ENCODE measurements around the gene MIEF1.

MIEF1 gene

DNA sequence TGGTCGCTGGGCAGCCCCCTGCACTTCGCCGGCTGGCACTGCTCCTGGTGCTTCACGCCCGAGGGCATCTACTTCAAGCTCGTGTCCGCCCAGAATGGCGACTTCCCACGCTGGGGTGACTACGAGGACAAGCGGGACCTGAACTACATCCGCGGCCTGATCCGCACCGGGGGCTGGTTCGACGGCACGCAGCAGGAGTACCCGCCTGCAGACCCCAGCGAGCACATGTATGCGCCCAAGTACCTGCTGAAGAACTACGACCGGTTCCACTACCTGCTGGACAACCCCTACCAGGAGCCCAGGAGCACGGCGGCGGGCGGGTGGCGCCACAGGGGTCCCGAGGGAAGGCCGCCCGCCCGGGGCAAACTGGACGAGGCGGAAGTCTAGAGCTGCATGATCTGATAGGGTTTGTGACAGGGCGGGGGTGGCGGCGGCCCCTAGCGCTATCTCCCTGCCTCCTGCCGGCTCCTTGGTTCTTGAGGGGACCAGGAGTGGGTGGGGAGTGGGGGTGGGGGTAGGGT is 13.5 kb upstream of the MIEF1 start (continued):
- TF ChIP-seq, protein P1, sequence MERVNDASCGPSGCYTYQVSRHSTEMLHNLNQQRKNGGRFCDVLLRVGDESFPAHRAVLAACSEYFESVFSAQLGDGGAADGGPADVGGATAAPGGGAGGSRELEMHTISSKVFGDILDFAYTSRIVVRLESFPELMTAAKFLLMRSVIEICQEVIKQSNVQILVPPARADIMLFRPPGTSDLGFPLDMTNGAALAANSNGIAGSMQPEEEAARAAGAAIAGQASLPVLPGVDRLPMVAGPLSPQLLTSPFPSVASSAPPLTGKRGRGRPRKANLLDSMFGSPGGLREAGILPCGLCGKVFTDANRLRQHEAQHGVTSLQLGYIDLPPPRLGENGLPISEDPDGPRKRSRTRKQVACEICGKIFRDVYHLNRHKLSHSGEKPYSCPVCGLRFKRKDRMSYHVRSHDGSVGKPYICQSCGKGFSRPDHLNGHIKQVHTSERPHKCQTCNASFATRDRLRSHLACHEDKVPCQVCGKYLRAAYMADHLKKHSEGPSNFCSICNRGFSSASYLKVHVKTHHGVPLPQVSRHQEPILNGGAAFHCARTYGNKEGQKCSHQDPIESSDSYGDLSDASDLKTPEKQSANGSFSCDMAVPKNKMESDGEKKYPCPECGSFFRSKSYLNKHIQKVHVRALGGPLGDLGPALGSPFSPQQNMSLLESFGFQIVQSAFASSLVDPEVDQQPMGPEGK (CRISPR knock-in tag; IDR thresholded peaks at IDR 0.05; ENCODE audit: borderline replicate concordance): no peak
- no peak for TF ChIP-seq ZNF70 (CRISPR knock-in tag; IDR thresholded peaks at IDR 0.05)

DNA sequence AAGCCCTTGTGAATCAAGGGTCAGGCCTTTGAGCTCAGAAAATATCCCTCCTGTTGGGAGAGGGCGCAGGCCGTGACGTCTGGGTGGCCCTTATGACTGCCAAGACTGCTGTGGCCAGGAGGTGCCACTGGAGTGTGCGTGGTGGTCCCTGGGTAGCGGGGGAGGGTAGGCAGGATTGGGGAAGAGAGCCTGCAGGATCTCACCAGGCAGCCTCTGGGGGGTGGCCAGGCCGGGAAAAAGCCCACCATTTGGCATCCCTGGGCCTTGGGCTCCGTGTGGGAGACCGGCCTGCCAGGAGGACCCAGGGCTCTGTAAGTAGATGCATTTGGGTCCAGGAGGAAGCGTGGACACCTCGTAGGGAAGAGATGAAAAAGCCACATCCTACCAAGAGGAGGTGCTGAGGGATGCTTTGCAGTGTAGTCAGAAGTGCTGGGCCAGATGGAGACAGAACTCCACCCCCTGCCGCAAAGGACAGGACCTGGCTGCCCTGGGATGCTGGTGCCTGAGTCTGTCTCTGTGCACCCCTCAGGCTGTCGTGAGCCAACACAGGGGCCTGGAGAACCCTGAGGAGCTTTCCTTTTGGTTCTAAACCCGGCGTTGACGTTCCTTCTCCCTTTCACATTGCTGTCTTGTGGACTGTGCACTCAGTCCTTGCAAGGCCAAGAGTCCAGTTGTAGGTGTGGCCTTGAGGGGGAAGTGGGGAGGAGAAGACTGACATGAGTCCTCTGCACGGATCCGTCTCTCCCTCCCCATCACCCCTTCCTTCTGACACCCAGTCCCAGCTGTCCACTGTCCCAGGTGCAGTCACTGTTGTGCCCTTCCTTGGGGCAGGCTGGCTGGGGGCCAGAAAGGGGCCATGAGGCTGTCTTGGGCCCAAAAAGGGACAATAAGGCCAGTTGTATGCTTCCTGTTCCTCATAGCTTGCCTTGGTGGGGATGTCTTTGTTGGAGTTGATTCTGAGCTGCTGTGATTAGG is 12.7 kb upstream of the MIEF1 start:
- TF ChIP-seq CSDC2 (CRISPR knock-in tag; IDR thresholded peaks at IDR 0.05): no peak
- TF ChIP-seq OSR1 (CRISPR knock-in tag; IDR thresholded peaks at IDR 0.05): no peak
- TF ChIP-seq ZNF8 (CRISPR knock-in tag; IDR thresholded peaks at IDR 0.05): no peak
- TF ChIP-seq, protein P2, sequence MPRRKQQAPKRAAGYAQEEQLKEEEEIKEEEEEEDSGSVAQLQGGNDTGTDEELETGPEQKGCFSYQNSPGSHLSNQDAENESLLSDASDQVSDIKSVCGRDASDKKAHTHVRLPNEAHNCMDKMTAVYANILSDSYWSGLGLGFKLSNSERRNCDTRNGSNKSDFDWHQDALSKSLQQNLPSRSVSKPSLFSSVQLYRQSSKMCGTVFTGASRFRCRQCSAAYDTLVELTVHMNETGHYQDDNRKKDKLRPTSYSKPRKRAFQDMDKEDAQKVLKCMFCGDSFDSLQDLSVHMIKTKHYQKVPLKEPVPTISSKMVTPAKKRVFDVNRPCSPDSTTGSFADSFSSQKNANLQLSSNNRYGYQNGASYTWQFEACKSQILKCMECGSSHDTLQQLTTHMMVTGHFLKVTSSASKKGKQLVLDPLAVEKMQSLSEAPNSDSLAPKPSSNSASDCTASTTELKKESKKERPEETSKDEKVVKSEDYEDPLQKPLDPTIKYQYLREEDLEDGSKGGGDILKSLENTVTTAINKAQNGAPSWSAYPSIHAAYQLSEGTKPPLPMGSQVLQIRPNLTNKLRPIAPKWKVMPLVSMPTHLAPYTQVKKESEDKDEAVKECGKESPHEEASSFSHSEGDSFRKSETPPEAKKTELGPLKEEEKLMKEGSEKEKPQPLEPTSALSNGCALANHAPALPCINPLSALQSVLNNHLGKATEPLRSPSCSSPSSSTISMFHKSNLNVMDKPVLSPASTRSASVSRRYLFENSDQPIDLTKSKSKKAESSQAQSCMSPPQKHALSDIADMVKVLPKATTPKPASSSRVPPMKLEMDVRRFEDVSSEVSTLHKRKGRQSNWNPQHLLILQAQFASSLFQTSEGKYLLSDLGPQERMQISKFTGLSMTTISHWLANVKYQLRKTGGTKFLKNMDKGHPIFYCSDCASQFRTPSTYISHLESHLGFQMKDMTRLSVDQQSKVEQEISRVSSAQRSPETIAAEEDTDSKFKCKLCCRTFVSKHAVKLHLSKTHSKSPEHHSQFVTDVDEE (CRISPR knock-in tag; IDR thresholded peaks at IDR 0.05): no peak
- TF ChIP-seq BACH2 (CRISPR knock-in tag; IDR thresholded peaks at IDR 0.05; ENCODE audit: borderline replicate concordance): no peak
- ATAC-seq: no peak

DNA sequence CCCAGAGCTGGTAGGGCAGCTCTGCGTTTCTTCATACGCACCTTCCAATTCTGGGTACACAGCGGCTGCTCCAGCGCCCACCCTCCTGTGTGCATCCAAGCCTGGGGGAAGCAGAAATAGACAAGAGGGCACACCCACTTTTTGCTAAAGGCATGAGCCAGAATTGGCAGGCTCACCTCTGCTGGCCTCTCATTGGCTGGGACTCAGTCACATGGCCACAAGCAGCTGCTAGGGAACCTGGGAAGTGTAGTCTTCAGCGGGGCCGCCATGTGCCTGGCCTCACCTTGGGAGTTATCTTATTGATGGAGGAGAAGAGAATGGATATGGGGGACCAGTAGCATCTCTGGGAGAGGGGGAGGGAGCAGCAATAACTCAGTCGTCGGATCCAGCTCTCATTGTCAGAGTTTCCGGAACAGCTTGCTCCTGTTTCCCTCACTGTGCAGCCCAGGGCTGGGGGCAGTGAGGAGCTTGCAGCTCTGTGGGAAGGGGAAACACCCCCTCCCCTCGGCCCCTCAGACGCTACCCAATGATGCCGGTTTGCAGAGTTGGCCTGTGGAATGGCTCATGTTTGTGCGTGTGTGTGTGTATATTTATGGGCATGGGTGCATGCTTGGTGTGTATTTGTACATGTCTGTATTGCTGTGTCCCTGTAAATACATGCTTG is 11.8 kb upstream of the MIEF1 start:
- ATAC-seq: peak; percentile 96
- TF ChIP-seq ZNF8 (CRISPR knock-in tag; IDR thresholded peaks at IDR 0.05) (no peak), TCF4 (CRISPR knock-in tag; IDR thresholded peaks at IDR 0.05; ENCODE audit: borderline replicate concordance) (no peak), ZNF565 (CRISPR knock-in tag; conservative IDR thresholded peaks at IDR 0.05; ENCODE audit: low read depth) (no peak), ESRRG (CRISPR knock-in tag; IDR thresholded peaks at IDR 0.05) (no peak), PPARA (CRISPR knock-in tag; IDR thresholded peaks at IDR 0.05; ENCODE audit: borderline replicate concordance) (no peak), ZNF70 (CRISPR knock-in tag; IDR thresholded peaks at IDR 0.05) (no peak), SNAI2 (CRISPR knock-in tag; IDR thresholded peaks at IDR 0.05) (no peak)
- TF ChIP-seq, protein P2 (CRISPR knock-in tag; IDR thresholded peaks at IDR 0.05): no peak
- TF ChIP-seq, protein P3, sequence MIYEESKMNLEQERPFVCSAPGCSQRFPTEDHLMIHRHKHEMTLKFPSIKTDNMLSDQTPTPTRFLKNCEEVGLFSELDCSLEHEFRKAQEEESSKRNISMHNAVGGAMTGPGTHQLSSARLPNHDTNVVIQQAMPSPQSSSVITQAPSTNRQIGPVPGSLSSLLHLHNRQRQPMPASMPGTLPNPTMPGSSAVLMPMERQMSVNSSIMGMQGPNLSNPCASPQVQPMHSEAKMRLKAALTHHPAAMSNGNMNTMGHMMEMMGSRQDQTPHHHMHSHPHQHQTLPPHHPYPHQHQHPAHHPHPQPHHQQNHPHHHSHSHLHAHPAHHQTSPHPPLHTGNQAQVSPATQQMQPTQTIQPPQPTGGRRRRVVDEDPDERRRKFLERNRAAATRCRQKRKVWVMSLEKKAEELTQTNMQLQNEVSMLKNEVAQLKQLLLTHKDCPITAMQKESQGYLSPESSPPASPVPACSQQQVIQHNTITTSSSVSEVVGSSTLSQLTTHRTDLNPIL (CRISPR knock-in tag; IDR thresholded peaks at IDR 0.05; ENCODE audit: low read depth): no peak

DNA sequence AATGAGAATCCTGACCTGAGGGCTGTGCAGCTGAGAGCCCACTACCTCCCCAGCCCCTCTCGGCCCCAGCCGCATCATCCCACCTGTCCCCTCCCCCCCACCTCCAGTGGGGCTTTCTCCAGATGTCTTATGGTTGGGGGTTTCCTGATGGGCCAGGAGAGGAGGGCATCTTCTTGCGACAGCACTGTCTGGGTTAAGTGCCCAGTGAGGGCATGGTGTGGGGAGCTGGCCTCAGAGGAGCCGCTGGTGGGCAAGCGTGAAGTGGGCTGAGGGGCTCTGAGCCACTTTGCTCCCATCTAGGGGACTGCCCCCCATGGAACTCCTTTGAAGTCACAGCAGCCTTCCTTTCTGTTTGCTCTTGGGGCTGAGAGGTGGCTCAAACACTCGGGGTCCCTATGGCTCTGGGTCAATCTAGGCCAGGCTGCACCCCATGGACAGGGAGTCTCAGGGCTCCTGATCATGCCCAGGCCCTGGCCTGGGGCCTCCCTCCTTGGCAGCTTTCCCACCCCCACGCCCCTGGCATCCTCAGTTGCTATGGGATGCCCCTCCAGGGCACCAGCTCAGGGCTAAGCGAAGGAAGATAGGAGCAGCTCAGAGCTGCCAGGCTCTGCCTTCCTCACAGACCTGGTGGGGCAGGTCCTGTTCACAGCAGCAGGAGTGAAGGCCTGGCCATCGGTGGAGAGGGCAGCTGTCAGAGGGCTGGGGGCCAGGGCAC is 11.0 kb upstream of the MIEF1 start:
- ATAC-seq: no peak
- TF ChIP-seq BACH2 (CRISPR knock-in tag; IDR thresholded peaks at IDR 0.05; ENCODE audit: borderline replicate concordance): no peak
- no peak for TF ChIP-seq OSR1 (CRISPR knock-in tag; IDR thresholded peaks at IDR 0.05)
- no peak for TF ChIP-seq SNAI2 (CRISPR knock-in tag; IDR thresholded peaks at IDR 0.05)
- TF ChIP-seq ZFP3 (CRISPR knock-in tag; IDR thresholded peaks at IDR 0.05): no peak
- TF ChIP-seq, protein P4, sequence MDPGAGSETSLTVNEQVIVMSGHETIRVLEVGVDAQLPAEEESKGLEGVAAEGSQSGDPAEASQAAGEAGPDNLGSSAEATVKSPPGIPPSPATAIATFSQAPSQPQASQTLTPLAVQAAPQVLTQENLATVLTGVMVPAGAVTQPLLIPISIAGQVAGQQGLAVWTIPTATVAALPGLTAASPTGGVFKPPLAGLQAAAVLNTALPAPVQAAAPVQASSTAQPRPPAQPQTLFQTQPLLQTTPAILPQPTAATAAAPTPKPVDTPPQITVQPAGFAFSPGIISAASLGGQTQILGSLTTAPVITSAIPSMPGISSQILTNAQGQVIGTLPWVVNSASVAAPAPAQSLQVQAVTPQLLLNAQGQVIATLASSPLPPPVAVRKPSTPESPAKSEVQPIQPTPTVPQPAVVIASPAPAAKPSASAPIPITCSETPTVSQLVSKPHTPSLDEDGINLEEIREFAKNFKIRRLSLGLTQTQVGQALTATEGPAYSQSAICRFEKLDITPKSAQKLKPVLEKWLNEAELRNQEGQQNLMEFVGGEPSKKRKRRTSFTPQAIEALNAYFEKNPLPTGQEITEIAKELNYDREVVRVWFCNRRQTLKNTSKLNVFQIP (CRISPR knock-in tag; IDR thresholded peaks at IDR 0.05; ENCODE audit: borderline replicate concordance, low read depth): no peak
- no peak for TF ChIP-seq ZC3H10 (CRISPR knock-in tag; IDR thresholded peaks at IDR 0.05)
- TF ChIP-seq ZNF565 (CRISPR knock-in tag; conservative IDR thresholded peaks at IDR 0.05; ENCODE audit: low read depth): no peak
- TF ChIP-seq, protein P5, sequence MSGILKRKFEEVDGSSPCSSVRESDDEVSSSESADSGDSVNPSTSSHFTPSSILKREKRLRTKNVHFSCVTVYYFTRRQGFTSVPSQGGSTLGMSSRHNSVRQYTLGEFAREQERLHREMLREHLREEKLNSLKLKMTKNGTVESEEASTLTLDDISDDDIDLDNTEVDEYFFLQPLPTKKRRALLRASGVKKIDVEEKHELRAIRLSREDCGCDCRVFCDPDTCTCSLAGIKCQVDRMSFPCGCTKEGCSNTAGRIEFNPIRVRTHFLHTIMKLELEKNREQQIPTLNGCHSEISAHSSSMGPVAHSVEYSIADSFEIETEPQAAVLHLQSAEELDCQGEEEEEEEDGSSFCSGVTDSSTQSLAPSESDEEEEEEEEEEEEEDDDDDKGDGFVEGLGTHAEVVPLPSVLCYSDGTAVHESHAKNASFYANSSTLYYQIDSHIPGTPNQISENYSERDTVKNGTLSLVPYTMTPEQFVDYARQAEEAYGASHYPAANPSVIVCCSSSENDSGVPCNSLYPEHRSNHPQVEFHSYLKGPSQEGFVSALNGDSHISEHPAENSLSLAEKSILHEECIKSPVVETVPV (CRISPR knock-in tag; IDR thresholded peaks at IDR 0.05): no peak
- no peak for TF ChIP-seq ZNF70 (CRISPR knock-in tag; IDR thresholded peaks at IDR 0.05)
- TF ChIP-seq TOX (CRISPR knock-in tag; IDR thresholded peaks at IDR 0.05; ENCODE audit: borderline replicate concordance): no peak
- TF ChIP-seq ZFP30 (CRISPR knock-in tag; IDR thresholded peaks at IDR 0.05): no peak
- no peak for TF ChIP-seq ARNTL (CRISPR knock-in tag; IDR thresholded peaks at IDR 0.05; ENCODE audit: borderline replicate concordance, low read depth)

Measured in SK-N-SH treated with all-trans-retinoic acid at 6 μM for 48 hours (cell line).